A549 (cell line): Measurements from ENCODE around the gene PTPRN2.

Source experiments
- CEBPB ChIP-seq, 2 experiments: fragments of >200 bp in 1 of 2; sonication (Bioruptor Twin) in 1 of 2; formaldehyde crosslinking in 1 of 2; IDR thresholded peaks; 2 replicates each; pipeline ENCODE4 v1.6.1; 2012 to 2016
- EP300 ChIP-seq, 2 experiments: fragments of >200 bp; sonication (Bioruptor Twin); formaldehyde crosslinking; IDR thresholded peaks; 2 replicates in 1 of 2; 3 replicates in 1 of 2; pipeline ENCODE4 v1.6.1; 2016 to 2017
- JUNB ChIP-seq: fragments of >200 bp; sonication (Bioruptor Twin); formaldehyde crosslinking; IDR thresholded peaks from 2 replicates; pipeline ENCODE4 v1.6.1; 2016
- MAFK ChIP-seq: fragments of 450-650 bp; IDR thresholded peaks from 2 replicates; pipeline ENCODE4 v1.6.1; 2014; ENCODE audit not compliant: partially characterized antibody
- POLR2A ChIP-seq: IDR thresholded peaks from 2 replicates; pipeline ENCODE4 v1.6.1; 2012; ENCODE audit warnings: mild to moderate bottlenecking, low read length
- TFCP2L1 ChIP-seq: fragments of 250-450 bp; sonication (Bioruptor Pico); IDR thresholded peaks from 2 replicates; pipeline ENCODE4 v1.5.0; 2021; ENCODE audit warnings: mild to moderate bottlenecking
- TF ChIP-seq, protein P1 (sequence below): fragments of >200 bp; sonication (Bioruptor Twin); formaldehyde crosslinking; IDR thresholded peaks from 3 replicates; pipeline ENCODE4 v1.5.1; 2016
- TF ChIP-seq, protein P2 (sequence below): IDR thresholded peaks from 2 replicates; pipeline ENCODE4 v1.6.1; 2012
- TF ChIP-seq, protein P3 (sequence below): fragments of 200-600 bp; sonication (generic); IDR thresholded peaks from 2 replicates; pipeline ENCODE4 v1.6.1; 2016; ENCODE audit warnings: antibody characterized with exemption, mild to moderate bottlenecking, moderate library complexity
- TF ChIP-seq, protein P4 (sequence below): fragments of 150-350 bp; IDR thresholded peaks from 2 replicates; pipeline ENCODE4 v1.6.1; 2014; ENCODE audit warnings: low read depth, mild to moderate bottlenecking, low read length
- TF ChIP-seq, protein P5 (sequence below): fragments of 250-450 bp; sonication (Bioruptor Pico); IDR thresholded peaks from 2 replicates; pipeline ENCODE4 v1.5.0; 2021; ENCODE audit warnings: mild to moderate bottlenecking, moderate library complexity, borderline replicate concordance

DNA sequence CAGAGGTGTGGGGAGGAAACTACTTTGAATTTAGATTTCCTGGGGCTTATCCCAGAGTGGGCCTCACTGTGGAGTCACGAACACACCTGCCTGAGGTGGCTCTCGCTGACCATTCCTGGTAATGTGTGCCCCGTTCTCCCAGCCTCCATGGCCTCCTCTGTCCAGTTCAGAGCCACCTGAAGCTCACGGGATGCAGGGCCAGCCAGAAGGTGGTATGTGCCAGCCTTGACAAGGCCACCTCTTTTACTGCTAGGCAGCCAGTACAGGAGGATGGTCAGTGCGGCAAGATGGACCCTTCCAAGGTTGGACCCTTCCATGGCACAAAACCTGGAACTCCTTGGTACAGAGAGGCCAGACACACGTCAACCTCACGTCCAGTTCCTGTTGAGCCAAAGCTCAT lies 1040.5 kb downstream of the PTPRN2 start:
- TF ChIP-seq, protein P1, sequence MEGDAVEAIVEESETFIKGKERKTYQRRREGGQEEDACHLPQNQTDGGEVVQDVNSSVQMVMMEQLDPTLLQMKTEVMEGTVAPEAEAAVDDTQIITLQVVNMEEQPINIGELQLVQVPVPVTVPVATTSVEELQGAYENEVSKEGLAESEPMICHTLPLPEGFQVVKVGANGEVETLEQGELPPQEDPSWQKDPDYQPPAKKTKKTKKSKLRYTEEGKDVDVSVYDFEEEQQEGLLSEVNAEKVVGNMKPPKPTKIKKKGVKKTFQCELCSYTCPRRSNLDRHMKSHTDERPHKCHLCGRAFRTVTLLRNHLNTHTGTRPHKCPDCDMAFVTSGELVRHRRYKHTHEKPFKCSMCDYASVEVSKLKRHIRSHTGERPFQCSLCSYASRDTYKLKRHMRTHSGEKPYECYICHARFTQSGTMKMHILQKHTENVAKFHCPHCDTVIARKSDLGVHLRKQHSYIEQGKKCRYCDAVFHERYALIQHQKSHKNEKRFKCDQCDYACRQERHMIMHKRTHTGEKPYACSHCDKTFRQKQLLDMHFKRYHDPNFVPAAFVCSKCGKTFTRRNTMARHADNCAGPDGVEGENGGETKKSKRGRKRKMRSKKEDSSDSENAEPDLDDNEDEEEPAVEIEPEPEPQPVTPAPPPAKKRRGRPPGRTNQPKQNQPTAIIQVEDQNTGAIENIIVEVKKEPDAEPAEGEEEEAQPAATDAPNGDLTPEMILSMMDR = no peak
- TF ChIP-seq, protein P2, sequence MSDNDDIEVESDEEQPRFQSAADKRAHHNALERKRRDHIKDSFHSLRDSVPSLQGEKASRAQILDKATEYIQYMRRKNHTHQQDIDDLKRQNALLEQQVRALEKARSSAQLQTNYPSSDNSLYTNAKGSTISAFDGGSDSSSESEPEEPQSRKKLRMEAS = no peak
- TF ChIP-seq TFCP2L1 = no peak
- no peak for TF ChIP-seq POLR2A
- TF ChIP-seq MAFK = no peak
- TF ChIP-seq, protein P3, sequence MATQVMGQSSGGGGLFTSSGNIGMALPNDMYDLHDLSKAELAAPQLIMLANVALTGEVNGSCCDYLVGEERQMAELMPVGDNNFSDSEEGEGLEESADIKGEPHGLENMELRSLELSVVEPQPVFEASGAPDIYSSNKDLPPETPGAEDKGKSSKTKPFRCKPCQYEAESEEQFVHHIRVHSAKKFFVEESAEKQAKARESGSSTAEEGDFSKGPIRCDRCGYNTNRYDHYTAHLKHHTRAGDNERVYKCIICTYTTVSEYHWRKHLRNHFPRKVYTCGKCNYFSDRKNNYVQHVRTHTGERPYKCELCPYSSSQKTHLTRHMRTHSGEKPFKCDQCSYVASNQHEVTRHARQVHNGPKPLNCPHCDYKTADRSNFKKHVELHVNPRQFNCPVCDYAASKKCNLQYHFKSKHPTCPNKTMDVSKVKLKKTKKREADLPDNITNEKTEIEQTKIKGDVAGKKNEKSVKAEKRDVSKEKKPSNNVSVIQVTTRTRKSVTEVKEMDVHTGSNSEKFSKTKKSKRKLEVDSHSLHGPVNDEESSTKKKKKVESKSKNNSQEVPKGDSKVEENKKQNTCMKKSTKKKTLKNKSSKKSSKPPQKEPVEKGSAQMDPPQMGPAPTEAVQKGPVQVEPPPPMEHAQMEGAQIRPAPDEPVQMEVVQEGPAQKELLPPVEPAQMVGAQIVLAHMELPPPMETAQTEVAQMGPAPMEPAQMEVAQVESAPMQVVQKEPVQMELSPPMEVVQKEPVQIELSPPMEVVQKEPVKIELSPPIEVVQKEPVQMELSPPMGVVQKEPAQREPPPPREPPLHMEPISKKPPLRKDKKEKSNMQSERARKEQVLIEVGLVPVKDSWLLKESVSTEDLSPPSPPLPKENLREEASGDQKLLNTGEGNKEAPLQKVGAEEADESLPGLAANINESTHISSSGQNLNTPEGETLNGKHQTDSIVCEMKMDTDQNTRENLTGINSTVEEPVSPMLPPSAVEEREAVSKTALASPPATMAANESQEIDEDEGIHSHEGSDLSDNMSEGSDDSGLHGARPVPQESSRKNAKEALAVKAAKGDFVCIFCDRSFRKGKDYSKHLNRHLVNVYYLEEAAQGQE = no peak
- no peak for TF ChIP-seq CEBPB (IDR thresholded peaks at IDR 0.05)
- TF ChIP-seq, protein P4, sequence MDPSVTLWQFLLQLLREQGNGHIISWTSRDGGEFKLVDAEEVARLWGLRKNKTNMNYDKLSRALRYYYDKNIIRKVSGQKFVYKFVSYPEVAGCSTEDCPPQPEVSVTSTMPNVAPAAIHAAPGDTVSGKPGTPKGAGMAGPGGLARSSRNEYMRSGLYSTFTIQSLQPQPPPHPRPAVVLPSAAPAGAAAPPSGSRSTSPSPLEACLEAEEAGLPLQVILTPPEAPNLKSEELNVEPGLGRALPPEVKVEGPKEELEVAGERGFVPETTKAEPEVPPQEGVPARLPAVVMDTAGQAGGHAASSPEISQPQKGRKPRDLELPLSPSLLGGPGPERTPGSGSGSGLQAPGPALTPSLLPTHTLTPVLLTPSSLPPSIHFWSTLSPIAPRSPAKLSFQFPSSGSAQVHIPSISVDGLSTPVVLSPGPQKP = no peak
- TF ChIP-seq, protein P5, sequence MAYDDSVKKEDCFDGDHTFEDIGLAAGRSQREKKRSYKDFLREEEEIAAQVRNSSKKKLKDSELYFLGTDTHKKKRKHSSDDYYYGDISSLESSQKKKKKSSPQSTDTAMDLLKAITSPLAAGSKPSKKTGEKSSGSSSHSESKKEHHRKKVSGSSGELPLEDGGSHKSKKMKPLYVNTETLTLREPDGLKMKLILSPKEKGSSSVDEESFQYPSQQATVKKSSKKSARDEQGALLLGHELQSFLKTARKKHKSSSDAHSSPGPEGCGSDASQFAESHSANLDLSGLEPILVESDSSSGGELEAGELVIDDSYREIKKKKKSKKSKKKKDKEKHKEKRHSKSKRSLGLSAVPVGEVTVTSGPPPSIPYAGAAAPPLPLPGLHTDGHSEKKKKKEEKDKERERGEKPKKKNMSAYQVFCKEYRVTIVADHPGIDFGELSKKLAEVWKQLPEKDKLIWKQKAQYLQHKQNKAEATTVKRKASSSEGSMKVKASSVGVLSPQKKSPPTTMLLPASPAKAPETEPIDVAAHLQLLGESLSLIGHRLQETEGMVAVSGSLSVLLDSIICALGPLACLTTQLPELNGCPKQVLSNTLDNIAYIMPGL = no peak
- no peak for TF ChIP-seq JUNB
- TF ChIP-seq EP300 (IDR thresholded peaks at IDR 0.05) = no peak
